Brain microvascular endothelial cell (primary cell): ENCODE measurements around the gene PKP1.

ENCODE experiments used
- DNase-seq: peaks from one replicate; pipeline ENCODE4 v3.0.0-alpha.2; 2020
- H3K27ac ChIP-seq: fragments of 250-450 bp; sonication (Bioruptor Pico); 2 replicates; pipeline ENCODE4 v1.5.1; 2020; ENCODE audit warnings: mild to moderate bottlenecking, moderate library complexity
- H3K27me3 ChIP-seq: fragments of 250-450 bp; sonication (Bioruptor Pico); replicated peaks from 2 replicates; pipeline ENCODE4 v1.5.1; 2020; ENCODE audit warnings: mild to moderate bottlenecking
- H3K36me3 ChIP-seq: fragments of 250-450 bp; sonication (Bioruptor Pico); replicated peaks from 2 replicates; pipeline ENCODE4 v1.5.1; 2020; ENCODE audit warnings: mild to moderate bottlenecking
- H3K4me3 ChIP-seq: 2 replicates; pipeline ENCODE4 v1.5.1; 2011; ENCODE audit warnings: low read depth, mild to moderate bottlenecking, control low read depth, low read length, moderate library complexity
- CTCF ChIP-seq: IDR thresholded peaks from 2 replicates; pipeline ENCODE4 v1.5.1; 2011; ENCODE audit warnings: low read depth, mild to moderate bottlenecking, moderate library complexity, low read length, control low read depth, inconsistent platforms; ENCODE audit errors: missing control alignments
- in situ Hi-C: cut with HindIII; loops from 2 replicates; pipeline ENCODE4 v1.10.0; 2017; ENCODE audit warnings: low sequenced_read_pairs, low pct_ligation_motif_present

PKP1 gene

GRCh38 chr1:201286445-201286844 lies 3.1 kb downstream of the PKP1 start:
- no peak overlapping the region for H3K27ac ChIP-seq
- H3K36me3 ChIP-seq, result no peaks in the 10 kb centered on the region
- no peak for DNase-seq
- no peak overlapping the region for H3K4me3 ChIP-seq
- in situ Hi-C loops, result no loop called here
- peaks cover 18% of the 10 kb centered on the region for H3K27me3 ChIP-seq
- TF ChIP-seq CTCF, result no peak

GRCh38 chr1:201288007-201288406 lies 4.7 kb downstream of the PKP1 start:
- in situ Hi-C loops, result no loop called here
- Histone ChIP-seq H3K27me3 (peaks cover 18% of the 10 kb centered on the region), H3K4me3 (no peak overlapping the region), H3K27ac (no peak overlapping the region), H3K36me3 (no peaks in the 10 kb centered on the region)
- DNase-seq, result no peak
- TF ChIP-seq CTCF, result no peak

GRCh38 chr1:201288765-201289164 lies 5.5 kb downstream of the PKP1 start:
- DNase-seq, result no peak
- H3K4me3 ChIP-seq, result no peak overlapping the region
- in situ Hi-C loops, result no loop called here
- H3K36me3 ChIP-seq, result no peaks in the 10 kb centered on the region
- H3K27me3 ChIP-seq, result peaks cover 10% of the 10 kb centered on the region
- no peak overlapping the region for H3K27ac ChIP-seq
- TF ChIP-seq CTCF, result no peak

- Histone ChIP-seq H3K4me3 (no peak overlapping the region), H3K27me3 (peaks cover 2% of the 10 kb centered on the region), H3K27ac (no peak overlapping the region), H3K36me3 (no peaks in the 10 kb centered on the region)
- in situ Hi-C loops, result no loop called here
- TF ChIP-seq CTCF, result no peak
- DNase-seq, result no peak
These were observed 7.2 kb downstream of the PKP1 start for GRCh38 chr1:201290551-201290950.

- TF ChIP-seq CTCF, result no peak
- DNase-seq, result no peak
- H3K4me3 ChIP-seq, result no peak overlapping the region
- no peaks in the 10 kb centered on the region for H3K36me3 ChIP-seq
- no peak overlapping the region for H3K27ac ChIP-seq
- in situ Hi-C loops, result no loop called here
- no peaks in the 10 kb centered on the region for H3K27me3 ChIP-seq
These were observed 8.6 kb downstream of the PKP1 start for GRCh38 chr1:201291916-201292315.

GRCh38 chr1:201294876-201295275 lies 11.6 kb downstream of the PKP1 start:
- in situ Hi-C loops, result no loop called here
- H3K36me3 ChIP-seq, result no peaks in the 10 kb centered on the region
- TF ChIP-seq CTCF, result no peak
- H3K27ac ChIP-seq, result no peak overlapping the region
- no peaks in the 10 kb centered on the region for H3K27me3 ChIP-seq
- H3K4me3 ChIP-seq, result no peak overlapping the region
- no peak for DNase-seq
